Activated CD8-positive, alpha-beta memory T cell treated with anti-CD3 and anti-CD28 coated beads, Interleukin-2, amount 10 ng/mL, durations not matched to agents 7 days and 5 days (primary cell): ENCODE results near the gene CDK4. TPM values are rescaled to one million over a fixed set of nuclear protein-coding genes. Genes with fewer than 3 reads are reported as not detected.

ENCODE experiments used
- ATAC-seq: fragments of 150-1000 bp; cut with Tn5 transposase; one replicate; pipeline ENCODE4 v1.10.0; 2021; ENCODE audit warnings: moderate library complexity
- CTCF ChIA-PET: fragments of 350-600 bp; sonication (Branson Sonifier 250); formaldehyde crosslinking; loops from one replicate; lab custom pipeline; 2021; ENCODE audit warnings: antibody characterized with exemption; lab: Charles Lee
- DNase-seq: peaks from one replicate; pipeline ENCODE4 v3.0.0-alpha.2; 2020
- H3K27ac Mint-ChIP-seq: one replicate; pipeline ENCODE4 v1.8.0; 2021; ENCODE audit warnings: mild to moderate bottlenecking, mixed read lengths
- H3K27me3 Mint-ChIP-seq: one replicate; pipeline ENCODE4 v1.8.0; 2021; ENCODE audit warnings: mixed read lengths
- H3K36me3 Mint-ChIP-seq: one replicate; pipeline ENCODE4 v1.8.0; 2021; ENCODE audit warnings: mild to moderate bottlenecking, mixed read lengths
- H3K4me1 Mint-ChIP-seq: one replicate; pipeline ENCODE4 v1.8.0; 2021; ENCODE audit warnings: mixed read lengths
- H3K4me3 Mint-ChIP-seq: one replicate; pipeline ENCODE4 v1.8.0; 2021; ENCODE audit warnings: mild to moderate bottlenecking, moderate library complexity, mixed read lengths
- H3K9me3 Mint-ChIP-seq: one replicate; pipeline ENCODE4 v1.8.0; 2022; ENCODE audit warnings: low read depth, mixed read lengths
- total RNA-seq, 2 experiments: library from RNA; stranded (reverse); gene quantifications; one replicate each; pipeline ENCODE4 v1.2.3, GENCODE V29; 2021

The CDK4 gene
- total RNA-seq, 2 experiments from 2014 or later: 127 to 167 TPM

- Mint-ChIP-seq H3K4me3 (peak overlapping the region; percentile 99), H3K27me3 (peaks cover 10% of the 10 kb centered on the region), H3K36me3 (peaks cover 8% of the 10 kb centered on the region)
Observed at GRCh38 chr12:57770734-57771133, 18.6 kb upstream of the CDK4 start.

GRCh38 chr12:57769594-57769993 lies 17.5 kb upstream of the CDK4 start:
- Mint-ChIP-seq H3K36me3 (peaks cover 5% of the 10 kb centered on the region), H3K27me3 (peaks cover 15% of the 10 kb centered on the region), H3K4me1 (peaks cover 36% of the 10 kb centered on the region), H3K9me3 (no peaks in the 10 kb centered on the region), H3K27ac (no peak overlapping the region), H3K4me3 (peak overlapping the region; percentile 38)
- no peak for ATAC-seq
- CTCF ChIA-PET: no interaction called here
- DNase-seq: no peak

More at GRCh38 chr12:57770734-57771133, 18.6 kb upstream of the CDK4 start:
- ATAC-seq (no peak), DNase-seq (no peak)
- Mint-ChIP-seq H3K27ac (peak overlapping the region; percentile 55), H3K9me3 (no peaks in the 10 kb centered on the region), H3K4me1 (peaks cover 31% of the 10 kb centered on the region)
- CTCF ChIA-PET: interaction anchor here (4.8 kb wide), 1 partner anchor 14 kb away, joined by 25 read pairs; no protein-coding TSS in a partner anchor

GRCh38 chr12:57767876-57768275 lies 15.8 kb upstream of the CDK4 start:
- no peak for DNase-seq
- no peaks in the 10 kb centered on the region for H3K9me3 Mint-ChIP-seq
- H3K27me3 Mint-ChIP-seq: peaks cover 15% of the 10 kb centered on the region
- H3K4me3 Mint-ChIP-seq: no peak overlapping the region
- H3K27ac Mint-ChIP-seq: no peak overlapping the region
- CTCF ChIA-PET: interaction anchor here (1.2 to 3.2 kb wide), 4 partner anchors 9 to 97 kb away, joined by 3 to 48 read pairs (median 8); partner anchors contain the start of gene MARCHF9
- no peak for ATAC-seq
- peaks cover 43% of the 10 kb centered on the region for H3K4me1 Mint-ChIP-seq
- H3K36me3 Mint-ChIP-seq: peaks cover 9% of the 10 kb centered on the region

DNA sequence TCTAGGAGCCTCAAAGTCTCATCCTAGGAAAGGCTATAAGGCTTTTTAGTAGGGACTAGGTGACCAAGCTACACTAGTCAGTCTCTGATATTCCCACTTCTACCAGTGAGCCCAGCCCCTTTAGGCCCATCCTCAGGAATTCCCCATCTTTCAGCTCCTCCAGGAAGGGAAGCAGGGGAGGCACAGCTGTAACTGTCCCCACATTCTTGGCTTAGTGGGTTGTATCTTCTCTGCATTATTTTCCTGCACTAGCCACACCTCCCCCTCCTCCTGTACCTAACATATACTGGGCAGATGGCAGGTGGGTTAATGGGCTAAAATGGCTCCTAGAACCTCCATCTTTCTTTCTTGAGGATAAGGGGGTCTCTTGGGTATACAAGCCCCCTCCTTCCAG lies 15.2 kb upstream of the CDK4 start:
- no peak overlapping the region for H3K27ac Mint-ChIP-seq
- no peak for ATAC-seq
- CTCF ChIA-PET: interaction anchor here (1.2 to 3.2 kb wide), 4 partner anchors 8 to 98 kb away, joined by 3 to 48 read pairs (median 8); partner anchors contain the start of gene MARCHF9
- peaks cover 13% of the 10 kb centered on the region for H3K36me3 Mint-ChIP-seq
- H3K4me1 Mint-ChIP-seq: peaks cover 42% of the 10 kb centered on the region
- DNase-seq: no peak
- peaks cover 15% of the 10 kb centered on the region for H3K27me3 Mint-ChIP-seq
- H3K9me3 Mint-ChIP-seq: no peaks in the 10 kb centered on the region
- no peak overlapping the region for H3K4me3 Mint-ChIP-seq

- Mint-ChIP-seq H3K36me3 (peaks cover 13% of the 10 kb centered on the region), H3K4me1 (peaks cover 39% of the 10 kb centered on the region), H3K9me3 (no peaks in the 10 kb centered on the region), H3K27me3 (peaks cover 15% of the 10 kb centered on the region), H3K27ac (no peak within 1 kb of the TSS), H3K4me3 (peak within 1 kb of the TSS; percentile 80)
- no peak for ATAC-seq
- DNase-seq: no peak
- CTCF ChIA-PET: interaction anchor here (0.8 to 3.2 kb wide), 9 partner anchors 7 to 139 kb away, joined by 3 to 48 read pairs (median 3); partner anchors contain the start of gene MARCHF9
Observed at GRCh38 chr12:57766464-57767304, 14.6 kb upstream of the CDK4 start, which contains the start of gene CYP27B1. TSS of gene CYP27B1 (minus strand) at chr12:57767078. CDS start at chr12:57767041, 37 bp downstream.

- no peak for DNase-seq
- peaks cover 15% of the 10 kb centered on the region for H3K27me3 Mint-ChIP-seq
- no peak overlapping the region for H3K27ac Mint-ChIP-seq
- peaks cover 33% of the 10 kb centered on the region for H3K4me1 Mint-ChIP-seq
- H3K4me3 Mint-ChIP-seq: peak overlapping the region; percentile 80
- H3K36me3 Mint-ChIP-seq: peaks cover 16% of the 10 kb centered on the region
- peak; percentile 24 for ATAC-seq
- no peaks in the 10 kb centered on the region for H3K9me3 Mint-ChIP-seq
- CTCF ChIA-PET: interaction anchor here (0.8 to 3.2 kb wide), 11 partner anchors 8 to 140 kb away, joined by 3 to 48 read pairs (median 4); partner anchors contain the start of gene MARCHF9
Observed at GRCh38 chr12:57765698-57766463, 13.8 kb upstream of the CDK4 start.

GRCh38 chr12:57765003-57765697 lies 13.0 kb upstream of the CDK4 start:
- Mint-ChIP-seq H3K9me3 (no peaks in the 10 kb centered on the region), H3K27me3 (peaks cover 15% of the 10 kb centered on the region), H3K4me3 (peak overlapping the region; percentile 80), H3K36me3 (peaks cover 16% of the 10 kb centered on the region), H3K4me1 (peaks cover 28% of the 10 kb centered on the region), H3K27ac (peak overlapping the region; percentile 69)
- ATAC-seq (peak; percentile 80), DNase-seq (peak; percentile 72)
- CTCF ChIA-PET: interaction anchor here (0.8 to 3.5 kb wide), 13 partner anchors 9 to 134 kb away, joined by 3 to 48 read pairs (median 5); partner anchors contain the start of genes MARCHF9 and TSFM

DNA sequence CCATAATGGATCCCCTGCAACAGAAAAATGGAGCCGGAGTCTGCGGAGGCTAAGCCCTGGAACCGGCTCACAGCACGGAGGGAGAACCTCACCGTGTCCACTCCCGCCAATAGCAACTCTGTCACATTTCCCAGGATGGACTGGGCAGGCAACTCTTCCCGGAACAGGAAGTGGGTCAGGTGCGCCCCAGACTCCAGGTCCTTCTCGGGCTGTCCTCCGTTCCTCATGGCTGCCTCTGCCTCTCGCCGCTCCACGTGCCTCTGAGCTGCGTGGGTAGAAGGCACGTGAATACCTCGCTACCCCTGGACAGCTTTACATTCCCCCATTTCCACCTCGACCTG lies 12.5 kb upstream of the CDK4 start:
- no peak for DNase-seq
- Mint-ChIP-seq H3K4me3 (peak overlapping the region; percentile 80), H3K4me1 (peaks cover 23% of the 10 kb centered on the region), H3K9me3 (no peaks in the 10 kb centered on the region), H3K27ac (peak overlapping the region; percentile 69), H3K27me3 (peaks cover 15% of the 10 kb centered on the region), H3K36me3 (peaks cover 11% of the 10 kb centered on the region)
- CTCF ChIA-PET: interaction anchor here (0.8 to 3.5 kb wide), 10 partner anchors 8 to 134 kb away, joined by 3 to 19 read pairs (median 5); partner anchors contain the start of genes MARCHF9 and TSFM
- ATAC-seq: peak; percentile 20

- no peak for ATAC-seq
- no peak for DNase-seq
- H3K27me3 Mint-ChIP-seq: peaks cover 15% of the 10 kb centered on the region
- H3K27ac Mint-ChIP-seq: no peak overlapping the region
- H3K9me3 Mint-ChIP-seq: no peaks in the 10 kb centered on the region
- peak overlapping the region; percentile 80 for H3K4me3 Mint-ChIP-seq
- peaks cover 27% of the 10 kb centered on the region for H3K4me1 Mint-ChIP-seq
- peaks cover 13% of the 10 kb centered on the region for H3K36me3 Mint-ChIP-seq
- CTCF ChIA-PET: interaction anchor here (0.8 to 3.5 kb wide), 11 partner anchors 8 to 144 kb away, joined by 3 to 19 read pairs (median 5); partner anchors contain the start of genes MARCHF9 and TSFM
Observed at GRCh38 chr12:57763881-57764661, 12.0 kb upstream of the CDK4 start.

DNA sequence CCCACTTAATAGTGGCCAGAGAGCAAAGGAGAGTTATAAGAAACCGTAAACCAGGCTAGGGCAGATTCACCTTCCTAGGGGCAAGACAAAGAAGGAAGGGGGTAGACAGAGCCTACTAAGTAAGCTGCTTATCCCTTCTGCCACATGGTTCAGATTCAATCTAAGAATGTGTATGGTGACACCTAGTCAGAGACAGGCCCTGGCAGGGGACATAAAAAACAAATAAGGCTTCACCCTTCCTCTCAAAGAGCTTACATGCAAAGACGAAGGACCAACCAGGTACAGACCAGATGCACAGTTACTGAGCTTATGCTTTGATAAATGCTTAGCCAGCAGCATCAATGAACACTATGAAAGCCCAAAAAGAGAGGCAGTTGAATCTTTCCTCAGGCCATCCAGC lies 10.4 kb upstream of the CDK4 start:
- no peaks in the 10 kb centered on the region for H3K9me3 Mint-ChIP-seq
- peaks cover 19% of the 10 kb centered on the region for H3K36me3 Mint-ChIP-seq
- CTCF ChIA-PET: interaction anchor here (1.2 to 3.5 kb wide), 3 partner anchors 8 to 35 kb away, joined by 3 to 10 read pairs (median 3); partner anchors contain the start of genes MARCHF9 and TSFM
- H3K4me3 Mint-ChIP-seq: no peak overlapping the region
- ATAC-seq: no peak
- peaks cover 27% of the 10 kb centered on the region for H3K4me1 Mint-ChIP-seq
- peaks cover 15% of the 10 kb centered on the region for H3K27me3 Mint-ChIP-seq
- no peak for DNase-seq
- no peak overlapping the region for H3K27ac Mint-ChIP-seq

DNA sequence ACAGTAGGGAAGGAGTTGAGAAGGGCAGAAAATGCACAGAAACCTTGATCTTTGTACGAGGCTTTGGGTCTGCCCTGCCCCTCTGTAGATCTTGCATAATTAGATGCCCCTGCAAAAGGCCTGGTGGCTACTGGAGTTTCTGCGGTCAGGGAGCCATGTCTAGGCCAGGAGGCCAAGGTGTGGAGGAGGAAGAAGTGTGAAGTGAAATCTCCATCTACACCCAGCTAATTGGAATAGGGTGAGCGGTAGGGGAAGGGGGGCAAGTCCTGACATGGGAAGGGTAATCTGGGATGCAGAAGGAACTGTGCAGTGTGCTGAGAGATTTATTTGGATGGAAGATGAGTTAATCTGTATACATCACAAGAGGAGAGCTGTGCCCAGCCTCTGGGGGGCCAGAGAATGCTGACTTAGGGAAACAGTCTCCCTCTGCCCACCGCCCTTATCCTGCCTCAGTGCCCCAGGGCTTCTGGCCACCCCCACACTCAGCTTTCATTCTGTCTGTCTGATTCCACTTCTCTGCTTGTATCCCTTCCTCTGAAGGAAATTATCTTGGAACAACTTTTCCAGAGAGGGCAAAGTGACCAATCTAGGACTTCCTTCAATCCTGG lies 9.4 kb upstream of the CDK4 start:
- Mint-ChIP-seq H3K36me3 (peaks cover 20% of the 10 kb centered on the region), H3K9me3 (no peaks in the 10 kb centered on the region), H3K27me3 (peaks cover 10% of the 10 kb centered on the region), H3K4me1 (peaks cover 31% of the 10 kb centered on the region), H3K4me3 (no peak overlapping the region), H3K27ac (no peak overlapping the region)
- no peak for ATAC-seq
- no peak for DNase-seq
- CTCF ChIA-PET: interaction anchor here (1.0 to 3.5 kb wide), 5 partner anchors 7 to 36 kb away, joined by 3 to 10 read pairs (median 3); partner anchors contain the start of genes MARCHF9, TSFM and TSPAN31
